GM12891 (cell line): ENCODE results near the gene ZNF165.

Experiments used
- POLR2A ChIP-seq: IDR thresholded peaks from 2 replicates; pipeline ENCODE4 v1.6.1; 2011; ENCODE audit warnings: low read depth, low read length, control low read depth
- POLR2AphosphoS5 ChIP-seq: IDR thresholded peaks from 2 replicates; pipeline ENCODE4 v1.6.1; 2011; ENCODE audit warnings: low read depth, low read length, control low read depth
- SPI1 ChIP-seq: IDR thresholded peaks from 2 replicates; pipeline ENCODE4 v1.6.1; 2011; ENCODE audit warnings: low read depth, low read length, control low read depth

GRCh38 chr6:28068067-28068466, 12.3 kb upstream of the ZNF165 start:
- no peak for TF ChIP-seq POLR2AphosphoS5
- TF ChIP-seq POLR2A, result no peak
- no peak for TF ChIP-seq SPI1
